NCI-H2227 treated with DMSO at 0.1 percent for 48 hours (cell line): ENCODE results near the gene CCDC172.
A peak's percentile ranks its signal among the peaks of the same experiment; 100 is the strongest.
"Not testable (repeated sequence)": the region's sequence is repeated elsewhere in the genome, so short reads cannot be mapped to it uniquely, and the experiment has no call there.

ENCODE experiments used
- DNase-seq: peaks from one replicate; lab custom pipeline; 2025; lab: John Stamatoyannopoulos, UW

CCDC172 gene

DNA sequence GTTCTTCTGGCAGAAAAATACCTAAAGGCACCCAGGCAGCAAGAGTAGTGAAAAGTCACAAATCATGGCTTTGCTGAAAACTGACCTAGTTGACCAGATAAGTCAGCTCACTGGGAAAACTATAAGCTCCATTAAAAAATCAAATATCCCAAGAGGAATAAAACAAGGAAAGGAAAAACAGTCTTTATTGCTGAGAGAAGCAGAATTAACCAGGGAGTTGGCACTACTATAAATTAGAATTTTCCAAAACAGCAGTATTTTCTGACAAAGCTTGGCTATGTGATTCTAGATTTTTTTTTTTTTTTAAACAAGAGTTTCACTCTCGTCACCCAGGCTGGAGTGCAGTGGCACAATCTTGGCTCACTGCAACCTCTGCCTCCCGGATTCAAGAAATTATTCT lies 12.6 kb downstream of the CCDC172 start:
- no peak for DNase-seq

DNA sequence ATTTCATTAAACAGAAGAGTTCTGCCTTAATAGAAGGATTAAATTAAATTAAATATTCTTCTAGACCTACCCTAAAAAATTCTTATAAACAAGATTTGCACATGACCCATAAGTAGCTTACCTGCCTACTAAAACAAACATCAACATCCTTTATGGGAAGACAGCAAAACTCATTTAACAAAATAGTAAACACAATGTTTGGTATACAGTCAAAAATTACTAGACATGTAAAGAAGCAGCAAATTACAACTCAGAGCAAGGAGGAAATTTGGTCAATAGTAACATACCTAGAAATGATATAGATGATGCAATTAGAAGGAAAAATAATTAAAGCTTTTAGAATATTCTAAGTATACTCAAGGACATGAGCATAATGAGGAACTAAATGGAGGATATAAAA lies 27.9 kb downstream of the CCDC172 start:
- DNase-seq: no peak

DNA sequence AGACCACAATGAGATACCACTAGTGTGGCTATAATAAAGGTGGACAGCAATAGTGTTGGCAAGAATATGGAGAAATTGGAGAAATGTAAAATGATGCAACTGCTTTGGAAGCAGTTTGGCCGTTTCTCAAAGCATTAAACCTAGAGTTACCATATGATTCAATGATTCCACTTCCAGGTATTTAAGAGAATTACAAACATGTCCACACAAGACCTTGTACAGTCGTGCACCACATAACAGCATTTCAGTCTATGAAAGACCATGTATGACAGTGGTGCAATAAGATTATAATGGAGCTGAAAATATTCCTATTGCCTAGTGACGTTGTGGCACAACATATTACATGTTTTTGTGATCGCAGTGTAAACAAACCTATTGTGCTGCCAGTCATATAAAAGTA lies 29.6 kb downstream of the CCDC172 start:
- DNase-seq: no peak

DNA sequence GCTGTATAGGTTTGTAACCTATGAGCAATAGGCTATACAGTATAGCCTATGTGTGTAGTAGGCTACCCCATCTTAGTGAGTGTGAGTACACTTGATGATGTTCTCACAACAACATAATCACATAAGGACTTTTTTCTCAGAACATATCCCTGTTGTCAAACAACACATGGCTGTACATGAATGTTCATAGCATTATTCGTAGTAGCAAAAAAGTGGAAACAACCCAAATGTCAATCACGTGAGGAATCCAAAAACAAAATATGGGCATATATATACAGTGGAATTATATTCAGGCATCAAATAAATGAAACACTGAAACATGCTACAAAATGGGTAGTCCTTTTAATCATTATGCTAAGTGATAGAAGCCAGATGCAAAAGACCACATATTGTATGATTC lies 31.1 kb downstream of the CCDC172 start:
- DNase-seq: no peak

DNA sequence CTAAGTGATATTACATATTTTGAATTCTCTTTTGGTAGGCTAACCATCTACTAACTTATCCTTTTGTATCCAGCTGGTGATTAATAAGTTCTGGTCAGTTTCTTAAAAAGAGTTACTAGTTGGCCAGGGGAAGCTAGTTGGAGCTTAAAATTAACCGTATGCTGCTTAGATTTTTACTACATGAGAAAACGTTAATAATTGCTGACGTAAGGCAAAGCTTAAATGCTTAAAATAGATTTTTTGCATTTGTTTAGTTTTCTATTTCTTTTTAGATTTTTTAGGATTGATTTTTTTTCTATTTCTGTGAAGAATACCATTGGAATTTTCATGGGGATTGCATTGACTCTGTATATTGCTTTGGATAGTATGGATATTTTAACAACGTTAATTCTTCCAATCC lies 32.6 kb downstream of the CCDC172 start:
- no peak for DNase-seq

DNA sequence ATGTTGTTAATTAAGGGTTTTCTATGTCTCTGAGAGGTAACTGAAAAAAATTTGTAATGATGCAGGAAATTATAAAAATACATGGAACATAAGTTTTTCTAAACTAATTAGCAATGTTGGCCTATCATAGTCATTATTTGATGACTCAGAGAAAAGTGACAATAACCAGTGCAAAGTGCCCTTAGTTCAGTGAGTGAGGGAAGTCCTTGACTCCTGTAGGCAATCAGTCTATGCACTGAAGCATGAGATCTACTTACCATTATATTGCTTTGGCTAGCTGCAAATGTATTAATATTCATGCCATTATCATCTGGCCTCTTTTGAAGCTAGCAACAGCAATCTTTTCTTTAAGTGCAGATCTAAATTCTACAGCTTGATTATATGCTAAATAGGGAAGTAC lies 40.6 kb downstream of the CCDC172 start:
- DNase-seq: no peak

DNA sequence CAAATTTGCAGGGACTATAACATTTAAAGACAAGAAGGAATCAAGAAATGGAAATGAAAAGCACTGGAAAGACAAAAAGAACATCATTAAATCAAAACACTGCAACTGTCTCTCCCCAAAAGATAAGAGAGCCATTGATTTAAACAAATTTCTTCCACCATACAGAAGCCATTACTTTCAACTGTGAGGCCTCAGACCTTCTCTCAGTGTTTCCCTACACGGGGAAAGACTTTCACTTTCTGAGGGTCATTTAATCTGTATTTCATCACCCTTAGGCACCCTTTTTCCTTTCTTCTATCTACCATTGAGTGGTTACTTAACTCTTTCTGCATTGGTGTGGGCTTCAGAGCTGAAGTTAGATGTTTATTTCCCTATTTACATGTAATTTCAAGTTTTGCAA lies 47.5 kb downstream of the CCDC172 start:
- no peak for DNase-seq

DNA sequence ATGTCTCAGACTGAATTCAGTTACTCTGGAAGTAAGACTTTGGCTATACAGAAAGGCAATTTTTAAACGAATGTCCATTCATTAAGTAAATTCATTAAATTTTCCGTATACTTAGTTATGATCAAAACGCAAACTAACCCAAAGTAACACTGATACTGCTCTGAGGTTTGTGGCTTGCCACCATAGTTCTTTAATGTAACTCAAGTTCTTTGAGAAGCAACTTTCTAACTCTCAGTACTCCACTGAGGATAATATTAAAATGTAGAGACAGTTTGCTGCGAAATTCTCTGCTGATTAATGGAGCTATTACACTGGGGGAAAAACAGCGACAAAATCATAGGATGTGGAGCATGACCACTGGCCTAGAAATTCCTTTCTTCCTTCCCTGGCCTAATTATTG lies 58.0 kb downstream of the CCDC172 start:
- no peak for DNase-seq

DNA sequence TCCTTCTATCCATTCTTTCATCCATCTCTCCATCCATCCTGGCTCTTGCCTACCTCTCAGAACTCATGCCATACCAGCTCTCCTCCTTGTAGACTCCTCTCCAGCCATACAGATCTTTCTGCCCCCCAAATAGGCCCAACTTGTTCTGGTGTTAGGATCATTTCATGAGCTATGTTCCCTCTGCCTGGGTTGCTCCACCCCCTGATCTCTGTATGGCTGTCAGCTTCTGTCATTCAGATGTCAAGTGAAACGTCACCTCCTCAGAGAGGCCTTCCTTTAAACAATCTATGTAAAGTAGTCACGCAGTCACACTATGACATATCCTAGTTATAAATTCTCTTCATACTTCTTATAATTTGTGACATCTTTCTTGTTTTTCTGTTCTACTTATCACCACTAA lies 61.1 kb downstream of the CCDC172 start:
- no peak for DNase-seq

DNA sequence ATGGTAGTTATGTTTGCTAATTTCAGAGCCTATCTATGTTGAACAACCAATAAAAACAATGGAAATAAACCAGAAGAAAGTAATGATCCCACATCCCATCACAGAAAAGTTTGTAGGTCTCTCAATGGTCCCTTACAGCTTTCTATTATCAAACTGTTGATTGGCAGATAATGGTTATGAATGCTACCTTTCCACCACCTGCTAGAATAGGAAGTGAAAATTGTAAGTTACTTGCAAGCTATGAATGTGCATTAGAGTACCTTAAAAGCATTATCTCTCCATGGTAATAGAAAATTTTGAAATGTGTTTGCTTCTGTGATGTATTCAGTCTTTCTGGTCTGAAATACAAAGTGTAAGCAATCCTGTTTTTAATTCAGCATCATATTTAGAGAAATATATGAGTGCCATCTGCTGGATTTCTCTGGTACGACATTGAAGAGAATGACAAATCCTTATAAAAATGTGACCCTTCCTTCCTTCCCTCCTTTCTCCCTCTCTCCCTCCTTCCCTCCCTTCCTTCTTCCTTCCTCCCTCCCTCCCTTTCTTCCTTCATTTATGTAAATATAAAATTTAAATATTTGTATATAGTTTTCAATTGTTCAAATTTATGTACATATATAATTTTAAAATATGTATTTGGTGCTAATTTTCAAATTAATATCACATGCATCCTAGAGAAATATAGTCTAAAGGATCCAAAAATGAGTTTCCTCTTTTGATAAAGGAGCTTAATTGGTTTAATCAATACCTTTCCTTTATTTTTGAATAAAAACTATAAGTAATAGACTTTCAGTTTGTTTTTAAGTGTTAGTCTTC lies 62.0 kb downstream of the CCDC172 start:
- DNase-seq: peak; percentile 11

DNA sequence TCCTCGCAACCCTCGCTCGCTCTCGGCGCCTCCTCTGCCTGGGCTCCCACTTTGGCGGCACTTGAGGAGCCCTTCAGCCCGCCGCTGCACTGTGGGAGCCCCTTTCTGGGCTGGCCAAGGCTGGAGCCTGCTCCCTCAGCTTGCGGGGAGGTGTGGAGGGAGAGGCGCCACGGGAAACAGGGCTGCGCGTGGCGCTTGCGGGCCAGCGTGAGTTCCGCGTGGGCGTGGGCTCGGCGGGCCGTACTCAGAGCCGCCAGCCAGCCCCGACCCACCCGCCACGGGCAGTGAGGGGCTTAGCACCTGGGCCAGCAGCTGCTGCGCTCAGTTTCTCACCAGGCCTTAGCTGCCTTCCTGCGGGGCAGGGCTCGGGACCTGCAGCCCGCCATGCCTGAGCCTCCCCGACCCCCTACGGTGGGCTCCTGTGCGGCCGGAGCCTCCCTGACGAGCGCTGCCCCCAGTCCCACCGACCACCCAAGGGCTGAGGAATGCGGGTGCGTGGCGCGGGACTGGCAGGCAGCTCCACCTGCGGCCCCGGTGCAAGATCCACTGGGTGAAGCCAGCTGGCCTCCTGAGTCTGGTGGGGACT lies 69.1 kb downstream of the CCDC172 start:
- DNase-seq: not testable (repeated sequence)

DNA sequence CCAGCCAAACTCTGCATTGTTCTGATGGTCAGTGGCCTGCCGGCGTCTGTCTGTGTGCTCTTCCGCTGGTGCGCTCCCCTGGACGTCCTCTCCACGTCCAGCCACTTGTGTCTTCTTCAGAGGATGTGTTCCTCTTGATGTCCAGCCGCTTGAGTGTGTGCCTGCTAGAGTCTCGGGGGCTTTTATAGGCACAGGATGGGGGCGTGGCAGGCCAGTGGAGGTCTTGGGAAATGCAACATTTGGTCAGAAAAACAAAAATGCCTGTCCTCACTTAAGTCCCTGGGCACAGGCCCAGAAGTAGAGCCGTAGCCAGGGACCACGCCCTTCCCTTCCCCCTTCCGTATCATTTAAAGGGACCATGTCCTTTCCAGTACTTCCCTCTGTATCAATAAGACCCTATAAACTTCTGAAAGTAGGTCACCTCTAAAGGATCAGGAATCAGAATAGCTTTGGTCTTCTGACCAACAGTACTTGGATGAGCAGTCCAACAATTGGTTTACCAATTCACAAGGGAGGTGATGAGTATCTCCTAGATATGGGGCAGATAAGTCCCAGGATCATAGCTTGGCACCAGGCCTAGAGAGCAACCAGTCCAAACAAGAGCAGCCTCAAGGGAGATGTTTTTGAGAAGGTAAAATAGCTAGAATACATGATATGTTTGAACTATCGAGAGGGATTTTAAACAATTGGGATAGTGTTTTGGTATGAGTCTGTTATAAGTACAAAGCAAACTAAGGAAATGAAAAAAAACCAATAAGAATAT lies 71.2 kb downstream of the CCDC172 start:
- DNase-seq: no peak

DNA sequence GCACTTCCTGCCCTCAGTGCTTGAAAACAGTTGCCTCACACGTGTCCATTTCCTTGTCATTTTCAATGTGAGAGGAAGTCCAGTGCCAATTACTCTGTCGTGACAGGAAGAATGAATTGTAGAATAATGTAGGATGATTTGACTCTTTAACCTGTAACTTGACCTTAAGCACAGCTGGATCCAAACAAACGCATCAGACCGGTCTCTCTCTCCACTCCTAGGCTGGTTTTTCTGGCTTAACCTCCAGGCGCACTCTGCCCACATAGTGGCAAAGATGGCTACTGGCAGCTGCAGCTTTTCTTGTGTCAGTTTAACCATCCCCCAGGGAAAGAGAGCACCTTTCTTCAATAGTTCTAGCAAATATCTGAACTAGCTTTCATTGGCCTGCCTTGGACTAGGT lies 74.0 kb downstream of the CCDC172 start:
- no peak for DNase-seq

DNA sequence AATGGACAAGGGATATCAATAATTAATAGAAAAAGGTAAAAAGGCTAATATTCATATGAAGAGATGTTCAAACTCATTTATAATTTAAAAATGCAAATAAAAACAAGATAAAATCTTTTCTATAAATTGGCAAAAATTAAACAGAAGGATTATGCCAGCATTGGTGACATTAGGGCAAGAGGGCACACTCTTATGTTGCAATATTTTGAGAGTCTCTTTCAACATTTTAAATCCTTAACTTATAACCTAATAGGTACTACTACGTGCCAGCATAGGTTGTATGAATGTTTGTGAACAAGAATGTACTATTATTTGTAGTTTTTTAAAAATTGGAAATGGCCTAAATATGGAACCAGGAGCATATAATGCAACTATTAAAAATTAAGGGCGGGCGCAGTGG lies 78.6 kb downstream of the CCDC172 start:
- DNase-seq: no peak

DNA sequence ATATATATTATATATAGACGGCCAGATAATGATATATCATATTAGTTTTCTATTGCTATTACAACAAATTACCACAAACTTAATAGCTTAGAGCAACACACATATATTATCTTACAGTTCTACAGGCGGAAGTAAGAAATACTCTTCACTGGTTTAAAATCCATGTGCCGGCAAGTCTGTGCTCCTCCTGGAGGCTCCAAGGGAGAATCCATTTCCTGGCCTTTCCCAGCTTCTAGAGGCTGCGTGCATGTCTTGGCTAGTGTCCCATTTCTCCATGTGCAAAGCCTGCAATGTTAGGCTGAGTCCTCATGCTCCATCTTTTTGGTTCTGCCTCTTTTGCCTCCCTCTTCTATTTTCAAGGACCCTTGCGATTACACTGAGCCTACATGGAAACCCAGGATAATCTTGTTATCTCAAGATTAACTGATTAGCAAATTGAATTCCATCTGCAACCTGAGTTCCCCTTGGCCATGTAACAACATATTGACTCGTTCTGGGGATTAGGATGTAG lies 79.5 kb downstream of the CCDC172 start:
- no peak for DNase-seq

DNA sequence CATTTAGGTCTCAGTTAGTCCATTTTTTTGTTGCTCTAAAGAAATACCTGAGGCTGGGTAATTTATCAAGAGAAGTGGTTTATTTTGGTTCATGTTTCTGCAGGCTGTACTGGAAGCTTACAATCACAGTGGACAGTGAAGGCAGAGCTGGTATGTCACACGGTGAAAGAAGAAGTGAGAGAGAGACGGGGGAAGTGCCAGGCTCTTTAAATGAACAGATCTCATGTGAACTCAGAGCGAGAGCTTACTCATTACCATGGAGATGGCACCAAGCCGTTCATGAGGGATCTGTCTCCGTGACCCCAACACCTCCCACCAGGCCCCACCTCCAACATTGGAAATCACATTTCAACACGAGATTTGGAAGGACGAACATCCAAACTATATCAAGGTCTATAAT lies 84.5 kb downstream of the CCDC172 start:
- DNase-seq: no peak

DNA sequence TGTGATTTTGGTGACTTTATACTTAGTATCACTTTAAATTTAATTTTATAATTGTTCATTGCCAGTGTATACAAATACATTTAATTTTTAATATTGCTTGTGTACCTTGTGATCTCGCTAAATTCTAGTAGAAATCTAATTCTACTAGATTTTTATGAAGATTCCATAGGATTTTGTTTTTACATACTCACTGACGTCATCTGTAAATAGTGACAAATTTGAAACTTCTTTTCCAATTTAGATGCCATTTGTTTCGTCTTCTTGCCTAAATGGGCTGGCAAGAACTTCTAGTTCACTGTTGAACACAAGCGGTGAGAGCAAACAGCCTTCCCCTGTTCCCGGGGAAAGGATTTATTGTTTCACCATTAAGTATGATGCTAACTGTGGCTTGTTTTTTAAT lies 86.1 kb downstream of the CCDC172 start:
- no peak for DNase-seq

DNA sequence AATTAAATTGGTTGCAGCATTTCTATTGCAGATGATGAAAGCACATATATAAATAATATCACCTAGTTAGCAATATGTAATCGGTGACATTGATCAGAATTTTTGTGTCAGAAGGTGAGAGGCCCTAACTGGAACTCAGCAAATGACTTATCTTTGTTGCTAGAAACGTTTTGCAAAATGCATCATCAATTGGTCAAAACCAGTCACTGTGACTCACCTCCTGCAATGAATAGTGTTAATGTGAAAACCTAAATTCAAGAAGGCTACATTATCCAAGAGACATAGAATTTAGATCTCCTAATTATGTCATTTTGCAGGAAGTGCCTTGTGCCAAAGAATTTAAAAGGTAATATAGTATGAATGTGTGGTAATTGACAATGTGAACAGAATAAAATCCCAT lies 93.6 kb downstream of the CCDC172 start:
- DNase-seq: no peak

DNA sequence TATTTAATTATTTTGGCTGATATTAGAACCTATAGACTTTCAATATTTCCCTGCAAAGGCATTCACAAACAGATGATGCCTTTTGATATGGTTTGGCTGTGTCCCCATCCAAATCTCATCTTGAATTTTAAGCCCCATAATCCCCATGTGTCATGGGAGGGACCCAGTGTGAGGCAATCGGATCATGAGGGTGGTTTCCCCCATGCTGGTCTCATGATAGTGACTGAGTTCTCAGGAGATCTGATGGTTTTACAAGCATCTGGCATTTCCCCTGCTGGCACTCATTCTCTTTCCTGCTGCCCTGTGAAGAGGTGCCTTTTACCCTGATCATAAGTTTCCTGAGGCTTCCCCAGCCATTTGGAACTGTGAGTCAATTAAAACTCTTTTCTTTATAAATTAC lies 94.1 kb downstream of the CCDC172 start:
- DNase-seq: no peak

DNA sequence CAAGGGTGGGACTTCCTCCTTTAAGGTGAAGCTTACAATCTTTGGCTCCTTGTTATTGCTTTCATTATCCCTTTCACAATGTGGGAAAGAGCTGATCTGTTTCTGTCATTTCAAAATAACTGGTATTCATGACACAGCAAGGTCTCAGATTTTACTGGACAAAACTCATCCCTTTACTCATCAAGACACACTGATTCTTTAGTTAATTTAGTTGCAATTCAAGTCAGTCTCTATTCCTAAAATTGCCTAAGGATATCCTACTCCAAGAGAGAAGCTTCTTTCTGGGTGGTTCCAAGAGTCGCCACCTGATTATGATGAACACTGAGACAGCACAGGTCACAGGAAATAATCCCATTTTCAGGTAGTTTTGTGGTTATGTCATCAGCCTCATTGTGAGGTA lies 97.6 kb downstream of the CCDC172 start:
- no peak for DNase-seq

DNA sequence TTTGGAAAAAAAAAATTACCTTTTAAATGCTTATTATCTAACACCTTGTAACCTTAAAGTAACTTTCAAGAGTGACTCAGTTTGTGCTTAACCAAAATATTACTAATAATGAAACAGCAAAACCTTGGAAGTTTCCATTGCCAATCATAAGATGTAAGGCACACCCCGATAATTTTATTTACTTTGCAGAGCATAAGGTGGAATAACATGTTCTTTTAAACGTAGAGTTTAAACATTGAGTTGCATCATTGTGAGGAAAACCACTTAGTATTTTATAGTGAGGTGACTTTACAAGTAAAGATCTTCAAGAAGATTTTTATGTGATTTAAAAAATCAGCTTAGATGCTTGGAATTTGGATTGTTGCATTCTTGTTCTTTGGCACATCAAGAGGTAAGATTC lies 103.4 kb downstream of the CCDC172 start, which contains the start of gene PNLIPRP3:
TSS of gene PNLIPRP3 (plus strand) at position 177 of the 400 bp plus-strand sequence. CDS start at position 343, 166 bp downstream.
- DNase-seq: no peak

DNA sequence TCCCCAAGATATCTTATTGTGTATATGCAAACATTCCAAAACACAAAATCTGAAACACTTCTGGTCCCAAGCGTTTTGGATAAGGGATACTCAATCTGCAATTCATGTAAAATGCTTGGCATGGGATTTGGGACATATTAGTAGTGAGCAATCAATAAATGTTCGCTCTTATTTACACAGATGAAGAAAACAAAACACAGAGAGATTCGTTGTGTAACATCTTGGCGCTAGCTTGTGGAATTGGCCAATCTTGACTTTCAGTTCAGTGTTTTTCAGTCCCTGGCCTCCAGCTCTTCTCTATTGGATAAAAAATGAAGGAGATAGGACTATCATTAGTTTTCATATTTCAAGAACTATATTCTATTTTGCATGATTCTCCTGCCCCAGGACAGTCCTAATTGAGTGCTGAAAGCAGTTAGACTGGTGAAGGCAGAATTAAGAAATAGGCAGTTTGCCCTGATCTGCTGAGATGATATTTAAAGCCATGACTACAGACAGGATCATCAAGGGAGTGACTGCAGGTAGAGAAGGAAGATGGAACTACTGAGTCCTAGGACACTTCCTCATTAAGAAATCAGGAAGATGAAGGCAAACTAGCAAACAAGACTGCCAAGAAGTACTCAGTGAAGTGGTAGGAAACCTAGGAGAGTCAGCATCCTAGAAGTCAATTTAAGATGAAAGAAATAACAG lies 105.2 kb downstream of the CCDC172 start:
- DNase-seq: no peak
